NCI-H2107 (cell line): ENCODE results near the gene HOXC13.

ENCODE experiments used
- DNase-seq: peaks from one replicate; lab custom pipeline; 2025; lab: John Stamatoyannopoulos, UW

Gene HOXC13

GRCh38 chr12:53982648-53983567 lies 44.3 kb downstream of the HOXC13 start:
- DNase-seq: no peak

- DNase-seq: no peak
These were observed 44.9 kb downstream of the HOXC13 start for GRCh38 chr12:53983568-53983949.

- DNase-seq: no peak
These were observed 45.4 kb downstream of the HOXC13 start for GRCh38 chr12:53983950-53984572.

GRCh38 chr12:53984901-53985691 lies 46.5 kb downstream of the HOXC13 start, which contains the start of gene HOXC10:
HOXC10 (plus strand) TSS chr12:53985146; CDS start chr12:53985260, 114 bp downstream.
- DNase-seq: peak; percentile 61

- DNase-seq: no peak
These were observed 47.0 kb downstream of the HOXC13 start for GRCh38 chr12:53985692-53985993.

- DNase-seq: no peak
These were observed 47.5 kb downstream of the HOXC13 start for GRCh38 chr12:53985994-53986685.

- no peak for DNase-seq
These were observed 48.3 kb downstream of the HOXC13 start for GRCh38 chr12:53986686-53987483.

GRCh38 chr12:53987787-53988230 lies 49.2 kb downstream of the HOXC13 start:
- no peak for DNase-seq

- no peak for DNase-seq
These were observed 50.1 kb downstream of the HOXC13 start for GRCh38 chr12:53988541-53989226.

GRCh38 chr12:53989227-53990113 lies 50.8 kb downstream of the HOXC13 start:
- DNase-seq: no peak

- no peak for DNase-seq
These were observed 51.9 kb downstream of the HOXC13 start for GRCh38 chr12:53990311-53991076.

- DNase-seq: no peak
These were observed 52.4 kb downstream of the HOXC13 start for GRCh38 chr12:53991077-53991460.

- no peak for DNase-seq
These were observed 53.8 kb downstream of the HOXC13 start for GRCh38 chr12:53992377-53992889.

GRCh38 chr12:53993162-53994008 lies 54.8 kb downstream of the HOXC13 start:
- no peak for DNase-seq

- no peak for DNase-seq
These were observed 55.3 kb downstream of the HOXC13 start for GRCh38 chr12:53994009-53994263.

- no peak for DNase-seq
These were observed 55.8 kb downstream of the HOXC13 start for GRCh38 chr12:53994264-53995001.

- no peak for DNase-seq
These were observed 56.4 kb downstream of the HOXC13 start for GRCh38 chr12:53995002-53995377.
